PFSK-1 (cell line): Measurements from ENCODE around the gene FCRLB.

Experiments
- POLR2AphosphoS5 ChIP-seq: IDR thresholded peaks from 2 replicates; pipeline ENCODE4 v1.6.1; 2012; ENCODE audit warnings: low read depth, mild to moderate bottlenecking, control low read depth, low read length, moderate library complexity
- REST ChIP-seq, 2 experiments: IDR thresholded peaks; 2 replicates each; pipeline versions ENCODE4 v1.6.1 to v1.8.0; 2011 to 2012; ENCODE audit warnings: low read depth in 2 of 2, low read length in 2 of 2, control low read depth in 1 of 2, inconsistent platforms in 1 of 2, mild to moderate bottlenecking in 1 of 2, moderate library complexity in 1 of 2; ENCODE audit not compliant: insufficient read depth in 1 of 2

- TF ChIP-seq POLR2AphosphoS5 (no peak), REST (IDR thresholded peaks at IDR 0.05; ENCODE audit: insufficient read depth in 1 of 2, low read depth in 2 of 2, low read length in 2 of 2) (no peak)
These were observed 44.9 kb upstream of the FCRLB start for GRCh38 chr1:161676441-161676840.
